ENCODE measurements around the gene ATCAY. TPM values are rescaled to one million over a fixed set of nuclear protein-coding genes. Genes with fewer than 3 reads are reported as not detected.

ATCAY gene
- total and polyA plus RNA-seq, 2 of the 4 experiments (the other 2 are of a cell fraction) = 0.31 to 0.36 TPM

- peaks cover 21% of the 10 kb centered on the region for H3K27me3 ChIP-seq (ENCODE audit: control insufficient read depth, insufficient read depth, low read length)
These were observed 39.7 kb upstream of the ATCAY start for GRCh38 chr19:3840804-3841203.

More at GRCh38 chr19:3840804-3841203, 39.7 kb upstream of the ATCAY start:
- Histone ChIP-seq H3K4ac (ENCODE audit: low read depth, low read length) (no peak overlapping the region), H2AK9ac (replicated peaks; ENCODE audit: low read depth, low read length, poor library complexity) (no peak overlapping the region), H3K9me3 (ENCODE audit: control insufficient read depth, insufficient read depth, low read length) (peaks cover 10% of the 10 kb centered on the region), H2AK5ac (ENCODE audit: low read depth, low read length) (no peak overlapping the region), H2BK15ac (ENCODE audit: low read depth, low read length) (no peak overlapping the region), H2BK5ac (ENCODE audit: low read depth, low read length, poor library complexity, severe bottlenecking) (no peak overlapping the region), H3K27ac (ENCODE audit: insufficient read depth, low read length) (no peak overlapping the region), H2BK120ac (ENCODE audit: low read depth, low read length) (no peak overlapping the region), H3K4me1 (ENCODE audit: control insufficient read depth, insufficient read depth, low read length) (no peaks in the 10 kb centered on the region), H4K5ac (ENCODE audit: low read depth, low read length) (no peak overlapping the region), H2BK20ac (ENCODE audit: low read depth, low read length) (no peak overlapping the region), H4K20me1 (ENCODE audit: insufficient read depth, low read length) (no peaks in the 10 kb centered on the region; the same call in 1 of the 2 replicates), H3K18ac (ENCODE audit: low read depth, low read length) (no peak overlapping the region), H3K14ac (replicated peaks; ENCODE audit: low read depth, low read length) (no peak overlapping the region), H3K56ac (ENCODE audit: extremely low read depth, insufficient read depth, low read length) (no peak overlapping the region), H2AFZ (replicated peaks; ENCODE audit: low read length, poor library complexity) (no peak overlapping the region), H4K91ac (ENCODE audit: insufficient read depth, low read depth, low read length) (no peak overlapping the region), H3K79me1 (ENCODE audit: low read depth in 1 of 2, low read length in 2 of 2) (no peaks in the 10 kb centered on the region), H3K4me2 (ENCODE audit: low read depth, low read length) (no peak overlapping the region), H3K4me3 (ENCODE audit: insufficient read depth, low read depth, low read length) (no peak overlapping the region), H3K36me3 (ENCODE audit: control insufficient read depth, insufficient read depth, low read length) (no peaks in the 10 kb centered on the region), H3K9ac (ENCODE audit: low read depth, low read length) (no peak overlapping the region), H3K9me1 (ENCODE audit: insufficient read depth, low read length) (no peaks in the 10 kb centered on the region), H4K8ac (ENCODE audit: low read depth in 2 of 2, low read length in 2 of 2) (no peak overlapping the region), H3K23ac (ENCODE audit: low read depth, low read length) (no peak overlapping the region)
- in situ Hi-C loops (cut with MboI; ENCODE audit: low sequenced_read_pairs) (no loop called here), intact Hi-C loops (cut with micrococcal nuclease) (no loop called here), dilution Hi-C loops (cut with HindIII; ENCODE audit: low sequenced_read_pairs, unreplicated experiment) (no loop called here)
- WGBS, 2 experiments (ENCODE audit: extremely low coverage in 2 of 2, insufficient read length in 1 of 2) = 55% methylated on average over 4 of the region's 10 CpGs; no CpG with 5 or more reads in 1 of the 2 experiments
- TF ChIP-seq MXI1 (IDR thresholded peaks at IDR 0.05; ENCODE audit: borderline replicate concordance, low read depth, low read length) = no peak
- TF ChIP-seq, protein P1, sequence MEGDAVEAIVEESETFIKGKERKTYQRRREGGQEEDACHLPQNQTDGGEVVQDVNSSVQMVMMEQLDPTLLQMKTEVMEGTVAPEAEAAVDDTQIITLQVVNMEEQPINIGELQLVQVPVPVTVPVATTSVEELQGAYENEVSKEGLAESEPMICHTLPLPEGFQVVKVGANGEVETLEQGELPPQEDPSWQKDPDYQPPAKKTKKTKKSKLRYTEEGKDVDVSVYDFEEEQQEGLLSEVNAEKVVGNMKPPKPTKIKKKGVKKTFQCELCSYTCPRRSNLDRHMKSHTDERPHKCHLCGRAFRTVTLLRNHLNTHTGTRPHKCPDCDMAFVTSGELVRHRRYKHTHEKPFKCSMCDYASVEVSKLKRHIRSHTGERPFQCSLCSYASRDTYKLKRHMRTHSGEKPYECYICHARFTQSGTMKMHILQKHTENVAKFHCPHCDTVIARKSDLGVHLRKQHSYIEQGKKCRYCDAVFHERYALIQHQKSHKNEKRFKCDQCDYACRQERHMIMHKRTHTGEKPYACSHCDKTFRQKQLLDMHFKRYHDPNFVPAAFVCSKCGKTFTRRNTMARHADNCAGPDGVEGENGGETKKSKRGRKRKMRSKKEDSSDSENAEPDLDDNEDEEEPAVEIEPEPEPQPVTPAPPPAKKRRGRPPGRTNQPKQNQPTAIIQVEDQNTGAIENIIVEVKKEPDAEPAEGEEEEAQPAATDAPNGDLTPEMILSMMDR (conservative IDR thresholded peaks at IDR 0.05; ENCODE audit: low read depth, low read length) = no peak
- no peak for TF ChIP-seq SMC3 (IDR thresholded peaks at IDR 0.05; ENCODE audit: low read depth, low read length)
- no peak for TF ChIP-seq RFX5 (IDR thresholded peaks at IDR 0.05; ENCODE audit: low read depth, low read length)
- no peak for TF ChIP-seq CHD1 (IDR thresholded peaks at IDR 0.05; ENCODE audit: low read depth, low read length)
- no peak for TF ChIP-seq USF2 (IDR thresholded peaks at IDR 0.05; ENCODE audit: low read depth, low read length)
- TF ChIP-seq RCOR1 (IDR thresholded peaks at IDR 0.05; ENCODE audit: insufficient replicate concordance, low read length) = no peak
- TF ChIP-seq MAZ (IDR thresholded peaks at IDR 0.05; ENCODE audit: borderline replicate concordance, low read depth, low read length) = no peak
- TF ChIP-seq BHLHE40 (IDR thresholded peaks at IDR 0.05; ENCODE audit: low read depth, low read length) = no peak
- no peak for TF ChIP-seq POLR2A (IDR thresholded peaks at IDR 0.05; ENCODE audit: low read depth, low read length)
- no peak for TF ChIP-seq CEBPB (IDR thresholded peaks at IDR 0.05; ENCODE audit: low read depth, low read length)
- no peak for TF ChIP-seq FOS (IDR thresholded peaks at IDR 0.05; ENCODE audit: low read depth, low read length)
- no peak for TF ChIP-seq MAFK (IDR thresholded peaks at IDR 0.05; ENCODE audit: low read depth, low read length)
- no peak for DNase-seq
- no TSS peak for BruUV-seq (replicated peaks)
- ChIA-PET CTCF (no interaction called here), POLR2A (ENCODE audit: unreplicated experiment) (no interaction called here)
- ATAC-seq (ENCODE audit: low read depth) = no peak
